MCF 10A (cell line): ENCODE data around the gene WNK4. TPM values are rescaled to one million over a fixed set of nuclear protein-coding genes. Genes with fewer than 3 reads are reported as not detected.

Experiments used
- BruUV-seq: library from RNA; stranded (reverse); fragments of 400-500 nt; replicated peaks from 2 replicates; lab custom pipeline; 2021; lab: Mats Ljungman, UMichigan
- CTCF ChIA-PET: fragments of 300-600 bp; sonication (Branson Sonifier 250); formaldehyde crosslinking; extraction: SDS; loops from one replicate; lab custom pipeline; 2021; ENCODE audit warnings: antibody characterized with exemption, inconsistent platforms; lab: Yijun Ruan, JAX
- POLR2A ChIA-PET: fragments of 300-600, 350-650 bp; sonication (Branson Sonifier 250); formaldehyde crosslinking; extraction: SDS; loops from one replicate; lab custom pipeline; 2020; ENCODE audit warnings: antibody characterized with exemption, inconsistent platforms; lab: Yijun Ruan, JAX
- DNase-seq: peaks from one replicate; pipeline ENCODE4 v3.0.0-alpha.2; 2018; ENCODE audit not compliant: unreplicated experiment
- H3K27ac Mint-ChIP-seq: one replicate; pipeline ENCODE4 v1.8.0; 2022; ENCODE audit warnings: mild to moderate bottlenecking, low read depth, mixed read lengths; ENCODE audit not compliant: unreplicated experiment
- H3K27me3 Mint-ChIP-seq: one replicate; pipeline ENCODE4 v1.8.0; 2022; ENCODE audit warnings: mixed read lengths; ENCODE audit not compliant: insufficient read depth, unreplicated experiment
- H3K36me3 Mint-ChIP-seq: one replicate; pipeline ENCODE4 v1.8.0; 2022; ENCODE audit warnings: mild to moderate bottlenecking, moderate library complexity, mixed read lengths; ENCODE audit not compliant: insufficient read depth, unreplicated experiment
- H3K4me1 Mint-ChIP-seq: one replicate; pipeline ENCODE4 v1.8.0; 2022; ENCODE audit warnings: mixed read lengths; ENCODE audit not compliant: insufficient read depth, unreplicated experiment
- H3K4me3 Mint-ChIP-seq: one replicate; pipeline ENCODE4 v1.8.0; 2022; ENCODE audit warnings: mild to moderate bottlenecking, moderate library complexity, mixed read lengths; ENCODE audit not compliant: unreplicated experiment
- H3K9me3 Mint-ChIP-seq: one replicate; pipeline ENCODE4 v1.8.0; 2022; ENCODE audit warnings: mixed read lengths; ENCODE audit not compliant: unreplicated experiment
- CTCF ChIP-seq: fragments of 200-600 bp; IDR thresholded peaks from one replicate; pipeline ENCODE4 v1.8.0; 2022; ENCODE audit warnings: antibody characterized with exemption, mild to moderate bottlenecking; ENCODE audit not compliant: unreplicated experiment
- intact Hi-C: fragments of 100-400 bp; cut with micrococcal nuclease; formaldehyde crosslinking; loops from 2 replicates; pipeline ENCODE4 v1.14.1; 2022
- total RNA-seq: library from RNA; stranded (reverse); gene quantifications from 2 replicates; pipeline ENCODE4 v1.2.3, GENCODE V29; 2022

Gene WNK4
- total RNA-seq, 1 experiment from 2014 or later, result 2.3 TPM

GRCh38 chr17:42754782-42755181 is 25.6 kb upstream of the WNK4 start:
- CTCF ChIA-PET, result interaction anchor here (0.6 to 2.4 kb wide), 6 partner anchors 9 to 811 kb away, joined by 3 to 16 read pairs (median 4); no protein-coding TSS in a partner anchor

GRCh38 chr17:42759982-42760651 is 20.3 kb upstream of the WNK4 start:
- ChIA-PET CTCF (interaction anchor here (0.5 to 1.4 kb wide), 9 partner anchors 9 to 335 kb away, joined by 3 to 12 read pairs (median 4); partner anchors contain the start of gene PSMC3IP), POLR2A (interaction anchor here (0.5 to 1.0 kb wide), 3 partner anchors 13 to 45 kb away, joined by 3 to 5 read pairs (median 3); partner anchors contain the start of genes COA3 and VPS25)
- H3K36me3 Mint-ChIP-seq, result no peaks in the 10 kb centered on the region
- TF ChIP-seq CTCF, result no peak
- no TSS peak for BruUV-seq
- intact Hi-C loops, result no loop called here
- no peak overlapping the region for H3K27ac Mint-ChIP-seq
- peaks cover 1% of the 10 kb centered on the region for H3K4me1 Mint-ChIP-seq
- DNase-seq, result no peak
- no peaks in the 10 kb centered on the region for H3K9me3 Mint-ChIP-seq
- H3K27me3 Mint-ChIP-seq, result peaks cover 20% of the 10 kb centered on the region
- H3K4me3 Mint-ChIP-seq, result no peak overlapping the region

More at GRCh38 chr17:42754782-42755181, 25.6 kb upstream of the WNK4 start:
- TF ChIP-seq CTCF, result no peak
- BruUV-seq, result no TSS peak
- H3K27ac Mint-ChIP-seq, result no peak overlapping the region
- DNase-seq, result peak; percentile 42
- no peak overlapping the region for H3K4me3 Mint-ChIP-seq
- H3K9me3 Mint-ChIP-seq, result no peaks in the 10 kb centered on the region
- H3K36me3 Mint-ChIP-seq, result no peaks in the 10 kb centered on the region
- H3K4me1 Mint-ChIP-seq, result peaks cover 7% of the 10 kb centered on the region
- intact Hi-C loops, result no loop called here
- POLR2A ChIA-PET, result interaction anchor here (0.5 to 2.0 kb wide), 4 partner anchors 9 to 66 kb away, joined by 3 to 10 read pairs (median 3); partner anchors contain the start of genes COA3 and VPS25
- peaks cover 11% of the 10 kb centered on the region for H3K27me3 Mint-ChIP-seq

GRCh38 chr17:42760652-42761581 is 19.5 kb upstream of the WNK4 start, which contains the start of gene RAMP2:
Gene RAMP2, plus strand, starts transcription at chr17:42761227. Its CDS starts 35 bp downstream, at chr17:42761262.
- intact Hi-C loops, result no loop called here
- H3K4me3 Mint-ChIP-seq, result no peak within 1 kb of the TSS
- H3K27me3 Mint-ChIP-seq, result peaks cover 20% of the 10 kb centered on the region
- DNase-seq, result no peak
- H3K9me3 Mint-ChIP-seq, result no peaks in the 10 kb centered on the region
- CTCF ChIA-PET, result interaction anchor here (0.8 to 1.4 kb wide), 5 partner anchors 10 to 231 kb away, joined by 3 to 12 read pairs (median 5); partner anchors contain the start of gene PSMC3IP
- no peak for TF ChIP-seq CTCF
- BruUV-seq, result no TSS peak
- POLR2A ChIA-PET, result interaction anchor here (1.0 kb wide), 2 partner anchors 12 to 37 kb away, joined by 3 to 5 read pairs; partner anchors contain the start of genes COA3 and VPS25
- H3K36me3 Mint-ChIP-seq, result no peaks in the 10 kb centered on the region
- peaks cover 5% of the 10 kb centered on the region for H3K4me1 Mint-ChIP-seq
- H3K27ac Mint-ChIP-seq, result no peak within 1 kb of the TSS
